GM12875 (cell line): ENCODE data around the gene EXOSC7.

Experiments used
- H3K4me3 ChIP-seq: one replicate; pipeline ENCODE4 v1.5.1; 2011; ENCODE audit warnings: low read depth, low read length, control low read depth
- TF ChIP-seq, protein P1 (sequence below): IDR thresholded peaks from 2 replicates; pipeline ENCODE4 v1.5.1; 2011; ENCODE audit warnings: low read depth, mild to moderate bottlenecking, control low read depth, inconsistent platforms, low read length, moderate library complexity, borderline replicate concordance; ENCODE audit not compliant: insufficient read depth

EXOSC7 gene

DNA sequence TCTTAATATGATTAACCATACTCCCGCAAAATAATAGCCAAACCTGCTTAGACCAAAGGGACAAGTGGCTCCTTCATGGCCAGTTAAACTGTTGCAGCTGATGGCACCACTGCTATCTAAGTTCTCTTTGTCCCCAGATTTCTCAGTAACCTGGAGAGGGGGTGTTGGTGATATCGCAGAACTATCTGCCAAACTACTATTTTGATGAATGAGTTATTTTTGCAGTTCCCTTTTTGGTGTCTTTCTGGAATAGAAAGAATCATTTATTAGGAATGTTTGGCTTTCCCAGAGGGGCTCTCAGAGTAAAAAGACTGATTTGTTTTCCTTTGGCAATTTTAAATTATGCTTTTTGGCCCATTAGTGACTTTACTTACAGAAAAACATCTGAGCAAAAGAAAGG, 83.1 kb downstream of the EXOSC7 start:
- no peak overlapping the region for H3K4me3 ChIP-seq
- TF ChIP-seq, protein P1, sequence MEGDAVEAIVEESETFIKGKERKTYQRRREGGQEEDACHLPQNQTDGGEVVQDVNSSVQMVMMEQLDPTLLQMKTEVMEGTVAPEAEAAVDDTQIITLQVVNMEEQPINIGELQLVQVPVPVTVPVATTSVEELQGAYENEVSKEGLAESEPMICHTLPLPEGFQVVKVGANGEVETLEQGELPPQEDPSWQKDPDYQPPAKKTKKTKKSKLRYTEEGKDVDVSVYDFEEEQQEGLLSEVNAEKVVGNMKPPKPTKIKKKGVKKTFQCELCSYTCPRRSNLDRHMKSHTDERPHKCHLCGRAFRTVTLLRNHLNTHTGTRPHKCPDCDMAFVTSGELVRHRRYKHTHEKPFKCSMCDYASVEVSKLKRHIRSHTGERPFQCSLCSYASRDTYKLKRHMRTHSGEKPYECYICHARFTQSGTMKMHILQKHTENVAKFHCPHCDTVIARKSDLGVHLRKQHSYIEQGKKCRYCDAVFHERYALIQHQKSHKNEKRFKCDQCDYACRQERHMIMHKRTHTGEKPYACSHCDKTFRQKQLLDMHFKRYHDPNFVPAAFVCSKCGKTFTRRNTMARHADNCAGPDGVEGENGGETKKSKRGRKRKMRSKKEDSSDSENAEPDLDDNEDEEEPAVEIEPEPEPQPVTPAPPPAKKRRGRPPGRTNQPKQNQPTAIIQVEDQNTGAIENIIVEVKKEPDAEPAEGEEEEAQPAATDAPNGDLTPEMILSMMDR, result no peak

DNA sequence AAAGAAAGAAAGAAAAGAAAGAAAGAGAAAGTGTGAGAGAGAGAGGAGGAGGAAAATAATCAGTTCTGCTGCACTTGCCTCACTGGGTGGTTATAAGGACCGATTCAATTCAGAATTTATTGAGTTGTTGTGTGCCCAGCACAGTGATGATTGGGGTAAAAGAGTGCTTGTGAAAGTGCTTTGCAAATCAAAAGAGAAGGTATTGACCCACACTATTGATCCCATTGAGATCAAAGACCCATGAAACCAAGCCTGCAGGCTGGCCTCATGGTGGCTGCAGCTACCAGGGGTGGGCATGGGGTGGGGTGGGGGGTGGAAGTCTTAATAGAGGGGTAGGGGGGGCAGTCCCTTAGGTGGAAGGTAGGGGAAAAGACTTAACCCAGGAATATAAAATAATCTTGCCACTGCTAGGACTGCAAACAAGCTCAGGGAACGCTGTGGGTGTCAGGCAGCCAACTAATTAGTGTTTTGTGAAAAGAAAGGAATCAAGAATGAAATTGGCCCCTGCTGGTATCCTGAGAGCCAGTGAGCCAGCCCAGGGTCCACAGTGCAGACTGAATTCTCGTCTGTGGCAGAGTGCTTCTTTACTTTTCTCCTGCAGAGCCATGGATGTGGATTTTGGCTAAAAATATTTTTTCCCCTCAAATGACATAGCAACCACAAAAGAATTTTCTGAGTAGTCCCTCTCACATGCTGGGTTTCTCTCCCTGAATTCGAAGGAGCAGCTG, 84.3 kb downstream of the EXOSC7 start:
- TF ChIP-seq, protein P1, result no peak
- H3K4me3 ChIP-seq, result no peak overlapping the region
